Lung microvascular endothelial cell (primary cell): Measurements from ENCODE around the gene UGP2. TPM values are rescaled to one million over a fixed set of nuclear protein-coding genes. Genes with fewer than 3 reads are reported as not detected.
"Not testable (repeated sequence)": the region's sequence is repeated elsewhere in the genome, so short reads cannot be mapped to it uniquely, and the experiment has no call there.

Experiments used
- DNase-seq, 2 donors: peaks; one replicate each; pipeline versions ENCODE4 v3.0.0 to v3.0.0-alpha.2; 2010; ENCODE audit warnings: low read depth in 2 of 2
- total RNA-seq: library from RNA; depleted of rRNA; stranded (reverse); fragments of >200 nt; gene quantifications from 2 replicates; pipeline ENCODE4 v1.2.1, GENCODE V29; 2014

The UGP2 gene
- 47.1 and 182 TPM in 2 replicates for total RNA-seq

DNA sequence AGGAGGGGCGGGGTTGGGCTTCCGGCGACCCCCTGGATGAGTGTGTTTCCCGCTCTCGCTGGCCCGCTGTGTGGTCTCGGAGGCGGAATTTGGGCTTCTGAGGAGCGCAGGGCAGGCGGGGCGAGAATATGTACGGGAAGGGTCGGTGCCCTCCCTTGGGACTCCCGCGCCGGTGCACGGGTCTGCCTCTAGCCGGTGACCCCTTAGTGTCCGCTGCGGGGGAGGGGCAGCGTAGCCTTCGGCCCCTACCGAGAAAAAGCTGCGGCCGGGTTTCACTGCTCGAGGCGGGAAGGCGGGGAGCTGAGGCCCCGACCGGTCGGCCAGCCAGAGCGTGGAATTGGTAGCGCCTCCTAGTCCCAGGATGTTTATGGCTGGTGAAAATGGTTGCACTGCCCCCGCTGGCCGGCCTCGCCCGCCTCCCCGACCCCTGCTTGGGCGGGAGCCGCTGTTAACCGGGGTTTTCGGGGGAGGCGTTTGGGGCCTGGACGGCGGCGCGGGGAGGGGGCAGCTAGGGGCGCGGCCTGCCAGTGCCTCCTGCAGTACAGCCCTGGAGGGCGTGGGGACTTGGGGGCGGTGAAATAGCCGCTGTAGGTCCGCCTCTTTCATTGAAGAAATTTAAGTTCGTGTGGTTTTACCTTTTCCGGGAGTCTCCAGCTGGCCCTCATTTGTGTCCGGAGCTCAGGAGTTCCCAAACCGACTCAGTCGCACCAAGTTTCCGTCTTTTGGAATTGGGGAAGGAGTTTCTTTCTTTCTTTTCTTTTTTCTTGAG is at the start of gene UGP2:
Gene UGP2, plus strand, starts transcription at position 643 of the 769 bp plus-strand sequence. CDS start 290 bp downstream, outside the sequence.
- DNase-seq = peak; percentile 94 to 95

DNA sequence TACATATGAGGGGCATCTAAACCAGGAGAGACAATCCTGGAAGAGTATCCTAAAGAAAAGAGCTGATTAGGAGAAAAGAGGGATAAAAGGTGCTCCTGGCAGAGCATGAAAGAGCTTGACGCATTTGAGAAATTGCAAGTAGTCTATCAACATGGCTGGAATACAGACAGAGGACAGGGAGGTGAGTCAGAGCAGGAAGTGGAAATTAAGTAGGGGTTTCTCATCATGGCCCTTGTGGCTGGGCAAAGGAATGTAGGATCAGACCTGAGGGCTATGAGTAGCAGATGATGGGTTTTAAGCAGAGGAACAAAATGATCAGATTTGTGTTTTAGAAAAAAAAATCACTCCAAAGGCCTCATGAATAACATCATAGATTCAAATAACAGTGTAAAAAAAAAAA is 49.2 kb upstream of the UGP2 start:
- DNase-seq = peak in 1 of 2 donors; percentile 86

DNA sequence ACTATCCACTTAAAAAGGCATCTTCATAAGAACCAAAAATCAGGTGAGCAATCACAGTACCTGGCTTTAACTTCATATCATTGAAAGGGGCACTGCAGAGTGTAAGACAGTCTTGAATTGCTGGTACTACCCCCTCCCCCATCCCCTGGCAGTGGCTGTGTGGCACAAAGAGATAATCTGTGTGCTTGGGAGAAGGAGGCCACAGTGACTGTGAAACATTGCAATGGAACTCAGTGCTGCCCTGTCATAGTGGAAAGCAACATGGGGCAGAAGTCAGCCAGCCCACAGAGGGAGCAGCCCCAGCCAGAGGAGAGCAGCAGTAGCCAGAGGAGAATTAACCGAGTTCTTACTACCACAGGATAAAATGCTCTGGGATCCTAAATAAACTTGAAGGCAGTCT is 45.3 kb upstream of the UGP2 start:
- no peak for DNase-seq

DNA sequence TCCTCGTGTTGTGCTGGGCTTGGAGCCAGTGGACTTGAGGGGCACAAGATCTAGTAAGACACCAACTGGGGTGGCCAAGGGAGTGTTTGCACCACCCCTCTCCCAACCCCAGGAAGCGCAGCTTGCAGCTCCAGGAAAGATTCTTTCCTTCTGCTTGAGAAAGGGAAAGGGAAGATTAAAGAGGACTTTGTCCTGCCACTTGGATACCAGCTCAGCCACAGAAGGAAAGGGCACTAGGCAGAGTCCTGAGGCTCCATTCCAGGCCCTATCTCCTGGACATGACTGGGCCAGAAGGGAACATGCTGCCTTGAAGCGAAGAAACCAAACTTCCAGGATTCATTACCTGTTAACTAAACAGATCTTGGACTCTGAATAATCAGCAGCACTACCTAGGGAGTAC is 44.9 kb upstream of the UGP2 start:
- no peak for DNase-seq

DNA sequence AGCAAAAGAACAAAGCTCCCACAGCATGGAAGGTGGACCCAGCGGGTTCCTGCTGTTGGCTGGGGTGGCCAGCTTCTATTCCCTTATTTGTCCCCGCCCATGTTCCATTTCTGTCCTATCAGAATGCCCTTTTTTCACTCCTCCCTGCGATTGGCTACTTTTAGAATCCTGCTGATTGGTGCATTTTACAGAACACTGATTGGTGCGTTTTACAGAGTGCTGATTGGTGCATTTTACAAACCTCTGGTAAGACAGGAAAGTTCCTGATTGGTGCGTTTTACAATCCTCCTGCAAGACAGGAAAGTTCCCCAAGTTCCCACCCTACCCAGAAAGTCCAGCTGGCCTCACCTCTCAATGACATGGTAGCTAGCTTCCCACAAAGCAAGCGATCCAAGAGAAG is 40.2 kb upstream of the UGP2 start:
- no peak for DNase-seq

DNA sequence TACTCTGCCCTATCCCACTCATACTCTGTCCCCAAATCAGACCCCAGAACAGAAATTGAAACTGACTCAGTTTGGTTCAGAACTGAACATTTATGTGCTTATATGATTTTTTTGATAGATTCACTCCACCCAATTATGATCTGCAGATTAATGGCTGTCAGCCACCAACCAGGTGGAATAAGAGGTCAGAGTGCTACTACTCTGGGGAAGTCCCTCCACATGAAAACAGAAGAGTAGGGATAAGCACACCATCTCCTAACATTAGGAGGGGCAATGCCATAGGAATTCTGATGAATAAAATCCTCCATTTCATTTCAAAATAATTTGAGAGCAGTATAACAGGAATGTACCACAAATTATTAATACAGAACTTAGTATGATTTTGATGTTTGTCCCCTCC is 36.3 kb upstream of the UGP2 start:
- no peak for DNase-seq

DNA sequence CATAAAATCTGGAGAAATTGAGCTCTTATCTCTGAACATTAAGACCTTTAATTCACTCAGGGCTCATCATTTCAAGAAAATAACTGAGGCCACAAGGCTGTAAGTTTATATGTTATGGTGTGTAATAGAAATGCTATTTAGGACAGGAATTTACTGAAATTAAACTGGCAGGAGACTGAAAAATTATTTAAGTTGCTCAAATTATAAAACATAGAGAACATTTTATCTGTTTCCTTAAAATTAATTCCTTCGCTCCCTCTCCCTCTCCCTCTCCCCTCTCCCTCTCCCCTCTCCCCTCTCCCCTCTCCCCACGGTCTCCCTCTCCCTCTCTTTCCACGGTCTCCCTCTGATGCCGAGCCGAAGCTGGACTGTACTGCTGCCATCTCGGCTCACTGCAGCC is 33.7 kb upstream of the UGP2 start:
- not testable (repeated sequence) for DNase-seq

DNA sequence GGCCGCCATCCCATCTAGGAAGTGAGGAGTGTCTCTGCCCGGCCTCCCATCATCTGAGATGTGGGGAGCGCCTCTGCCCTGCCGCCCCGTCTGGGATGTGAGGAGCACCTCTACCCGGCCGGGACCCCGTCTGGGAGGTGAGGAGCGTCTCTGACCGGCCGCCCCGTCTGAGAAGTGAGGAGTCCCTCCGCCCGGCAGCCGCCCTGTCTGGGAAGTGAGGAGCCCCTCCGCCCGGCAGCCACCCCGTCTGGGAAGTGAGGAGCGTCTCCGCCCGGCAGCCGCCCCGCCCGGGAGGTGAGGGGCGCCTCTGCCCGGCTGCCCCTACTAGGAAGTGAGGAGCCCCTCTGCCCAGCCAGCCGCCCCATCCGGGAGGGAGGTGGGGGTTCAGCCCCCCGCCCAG is 32.8 kb upstream of the UGP2 start:
- DNase-seq = not testable (repeated sequence)

DNA sequence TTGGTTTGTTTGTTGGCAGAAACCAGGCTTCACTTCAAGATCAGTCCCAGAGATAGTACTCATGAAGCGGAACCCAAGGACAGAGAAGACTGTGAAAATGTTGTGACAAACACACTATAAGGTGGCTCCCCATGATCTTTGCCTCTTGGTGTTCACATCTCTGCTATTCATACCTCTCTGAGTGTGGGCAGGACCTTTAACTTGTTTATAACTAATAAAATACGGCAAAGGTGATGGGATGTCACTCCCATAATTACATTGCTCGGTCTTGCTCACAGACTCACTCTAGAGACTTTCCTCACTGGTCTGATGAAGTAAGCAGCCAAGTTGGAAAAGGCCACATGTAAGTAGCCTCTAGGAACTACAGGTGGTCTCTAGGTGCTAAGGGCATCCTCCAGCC is 30.6 kb upstream of the UGP2 start:
- no peak for DNase-seq

DNA sequence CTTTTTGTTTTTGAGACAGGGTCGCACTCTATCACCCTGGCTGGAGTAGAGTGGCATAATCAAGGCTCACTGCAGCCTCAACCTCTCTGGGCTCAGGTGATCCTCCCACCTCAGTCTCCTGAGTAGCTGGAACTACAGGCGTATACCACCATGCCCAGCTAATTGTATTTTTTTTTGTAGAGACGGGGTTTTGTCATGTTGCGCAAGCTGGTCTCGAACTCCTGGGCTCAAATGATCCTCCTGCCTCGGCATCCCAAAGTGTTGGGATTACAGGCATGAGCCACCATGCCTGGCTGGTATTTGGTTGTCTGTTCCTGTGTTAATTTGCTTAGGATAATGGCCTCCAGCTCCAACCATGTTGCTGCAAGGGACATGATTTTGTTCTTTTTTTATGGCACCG is 29.8 kb upstream of the UGP2 start:
- DNase-seq = not testable (repeated sequence)

DNA sequence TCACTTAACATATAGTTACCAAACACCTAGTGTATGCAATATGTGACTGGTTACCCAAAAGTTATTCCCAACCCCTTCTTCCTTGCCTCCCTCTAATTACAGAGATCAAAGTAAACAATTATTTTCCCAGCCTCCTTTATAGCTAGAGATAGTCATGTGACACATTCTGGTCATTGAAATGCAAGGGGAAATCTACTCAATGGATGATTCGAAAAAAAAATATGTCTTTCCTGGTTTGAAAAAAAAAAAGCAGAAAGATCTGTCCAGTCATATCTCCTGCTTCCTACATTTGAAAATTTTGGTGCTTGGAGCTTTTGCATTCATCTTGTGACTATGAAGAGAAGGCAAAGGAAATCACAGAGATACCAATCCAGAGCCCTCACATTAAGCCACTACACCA is 27.6 kb upstream of the UGP2 start:
- DNase-seq = peak; percentile 1 to 3

DNA sequence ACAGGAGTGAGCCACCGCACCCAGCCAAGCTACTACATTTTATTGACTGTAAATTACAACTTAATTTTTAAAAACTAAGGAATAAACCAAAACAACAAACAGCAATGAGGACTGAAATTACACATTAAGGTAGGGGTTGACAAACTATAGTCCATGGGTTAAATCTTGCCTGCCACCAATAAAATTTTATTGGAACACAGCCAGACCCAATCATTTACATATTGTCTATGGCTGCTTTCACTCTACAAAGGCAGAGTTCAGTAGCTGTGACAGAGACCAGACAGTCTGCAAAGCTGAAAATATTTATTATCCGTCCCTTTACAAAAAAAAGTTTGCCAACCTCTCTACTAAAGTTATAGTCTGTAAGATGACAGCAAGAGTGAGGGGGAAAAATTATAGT is 24.3 kb upstream of the UGP2 start:
- DNase-seq = no peak

DNA sequence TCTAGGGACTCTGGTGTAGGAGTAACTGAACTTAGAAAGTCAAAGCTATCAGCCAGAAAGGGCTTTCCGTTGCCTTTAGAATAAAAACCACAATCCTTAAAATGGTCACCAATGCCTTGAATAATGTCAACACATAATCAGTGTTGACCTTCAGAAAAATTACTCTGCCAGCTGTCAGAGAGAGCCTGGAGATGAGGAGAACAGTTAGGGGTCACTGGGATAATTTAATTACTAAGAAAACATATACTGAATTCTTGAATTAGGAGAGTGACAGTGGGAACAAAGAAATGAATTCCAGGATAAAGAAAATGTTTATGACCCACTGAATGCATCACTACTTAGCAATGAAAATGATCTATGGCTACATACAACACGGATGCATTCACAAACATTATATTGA is 23.4 kb upstream of the UGP2 start:
- DNase-seq = no peak

DNA sequence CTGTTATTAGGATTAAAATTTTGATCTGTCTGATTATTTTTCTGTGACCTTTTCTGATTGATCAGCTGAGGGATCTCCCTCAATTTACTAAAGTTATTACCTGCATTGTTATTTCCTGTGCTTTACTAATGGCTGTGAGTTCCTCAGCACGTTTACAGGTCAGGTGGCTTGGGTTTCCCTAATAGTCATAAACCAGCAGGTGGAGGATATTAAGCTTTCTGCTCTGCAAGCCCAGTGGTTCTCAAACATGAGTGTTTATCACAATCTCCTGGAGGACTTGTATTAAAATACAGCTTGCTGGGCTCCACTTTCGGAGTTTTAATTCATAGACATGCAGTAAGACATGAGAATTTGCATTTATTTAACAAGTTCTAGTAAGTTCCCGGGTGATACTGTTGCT is 22.4 kb upstream of the UGP2 start:
- DNase-seq = no peak

DNA sequence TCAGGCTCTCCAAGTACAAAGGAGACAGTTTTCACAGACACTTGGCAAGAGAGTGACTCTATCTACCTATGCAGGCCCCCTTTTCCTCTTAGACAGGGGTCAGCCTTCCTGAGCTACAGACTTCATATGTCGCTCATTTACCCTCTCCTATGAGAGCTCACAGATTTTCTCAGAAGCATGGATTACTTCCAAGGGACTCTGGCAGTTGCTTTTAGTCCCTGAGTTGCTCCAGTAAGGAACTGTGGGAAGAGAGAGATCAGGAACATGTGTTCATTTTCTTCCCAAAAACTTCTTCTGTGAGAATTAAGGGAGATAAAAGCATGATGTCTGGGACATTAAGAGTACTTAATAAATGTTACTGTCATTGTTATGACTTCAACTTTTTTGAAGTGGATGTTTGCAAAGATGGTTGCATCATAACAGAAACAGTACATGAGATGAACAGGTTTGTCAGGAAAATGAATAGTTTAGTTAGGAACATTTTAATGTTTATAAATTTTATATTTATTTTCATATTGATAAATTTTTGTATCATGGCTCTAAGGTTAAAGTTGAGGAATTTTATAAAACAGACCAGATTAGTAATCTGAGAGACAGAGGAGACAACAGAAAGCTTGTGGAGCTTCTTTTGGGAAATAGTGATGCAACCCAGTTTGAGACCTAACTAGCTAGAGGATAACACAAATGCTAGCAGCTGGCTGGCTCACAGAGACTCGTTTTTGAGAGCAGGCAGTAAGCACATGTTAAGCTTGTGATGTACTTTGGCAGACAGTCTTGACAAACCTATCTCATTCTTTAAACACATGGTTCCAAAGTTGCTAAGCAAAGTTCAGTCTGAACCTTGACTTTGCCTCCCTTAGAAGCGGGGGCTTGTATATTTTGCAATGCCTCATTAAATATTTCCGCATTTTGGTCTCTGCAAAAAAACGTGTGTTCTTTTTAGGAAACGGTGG is 21.7 kb upstream of the UGP2 start:
- no peak for DNase-seq

DNA sequence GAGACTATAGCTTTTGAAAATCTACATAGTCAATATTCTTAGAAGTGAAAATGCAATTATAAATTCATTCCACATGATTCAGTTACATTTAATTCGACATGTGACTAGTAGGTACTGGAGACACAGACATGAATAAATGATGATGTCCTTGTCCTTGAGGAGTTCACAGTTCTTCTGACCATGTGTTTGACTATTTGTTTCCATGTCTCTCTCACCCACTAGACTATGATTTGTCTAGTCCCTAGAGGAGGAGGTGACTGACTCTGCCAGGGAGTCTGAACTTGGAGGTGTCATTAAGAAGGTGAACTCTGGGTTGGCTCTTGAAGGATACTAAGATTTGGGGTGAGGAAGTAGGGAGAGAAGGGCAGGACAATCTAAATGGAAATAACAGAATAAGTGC is 20.7 kb upstream of the UGP2 start:
- DNase-seq = no peak

DNA sequence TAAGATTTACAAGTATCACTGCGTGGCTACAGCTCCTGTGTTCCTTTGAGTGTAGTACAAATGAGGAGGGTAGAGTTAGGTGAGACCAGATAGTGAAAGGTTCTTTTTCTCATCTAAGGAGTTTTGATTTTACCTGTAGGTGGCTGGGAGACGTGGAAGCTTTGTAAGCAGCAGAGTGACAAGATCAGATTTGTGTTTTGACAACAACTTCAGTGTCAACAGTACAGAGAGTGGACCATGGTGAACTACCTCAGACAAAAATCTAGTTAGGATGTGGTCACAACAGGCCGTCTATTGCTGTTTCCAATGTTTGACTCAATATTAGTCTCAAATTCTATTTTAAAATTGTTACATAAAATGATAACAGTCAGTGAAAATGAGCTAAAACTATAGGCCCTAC is 20.3 kb upstream of the UGP2 start:
- no peak for DNase-seq

DNA sequence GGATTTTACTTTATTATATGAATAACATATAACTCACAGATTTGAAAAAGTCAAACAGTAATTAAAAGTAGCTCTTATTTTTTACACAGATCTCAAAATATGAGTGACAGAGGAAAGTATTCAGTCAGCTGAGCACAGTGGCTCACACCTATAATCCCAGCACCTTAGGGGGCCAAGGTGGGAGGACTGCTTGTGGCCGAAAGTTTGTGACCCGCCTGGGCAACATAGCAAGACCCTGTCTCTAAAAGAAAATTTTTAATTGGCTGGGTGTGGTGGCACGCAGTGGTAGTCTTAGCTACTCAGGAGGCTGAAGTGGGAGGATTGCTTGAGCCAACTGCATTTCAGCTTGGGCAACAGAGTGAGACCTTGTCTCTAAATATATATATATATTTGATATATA is 19.2 kb upstream of the UGP2 start:
- no peak for DNase-seq

DNA sequence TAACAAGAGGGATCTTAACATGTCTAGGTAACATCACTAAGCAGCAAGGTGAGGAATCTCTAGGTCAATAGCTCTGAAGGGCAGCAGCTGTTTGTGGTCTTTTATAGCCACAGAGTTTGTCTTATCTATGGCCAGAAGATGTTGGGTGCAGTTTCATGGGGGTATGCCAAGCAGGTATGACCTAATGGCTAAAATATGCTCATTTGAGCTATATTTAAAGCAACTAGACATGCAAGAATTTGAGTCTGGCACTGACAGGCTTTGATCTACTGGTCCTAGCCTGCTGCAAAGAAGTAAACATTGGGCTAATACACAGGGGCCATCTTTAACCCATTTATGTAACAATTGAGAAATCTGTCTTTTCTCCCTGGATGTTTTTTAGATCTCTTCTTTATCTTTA is 13.9 kb upstream of the UGP2 start:
- peak in 1 of 2 donors; percentile 58 for DNase-seq

DNA sequence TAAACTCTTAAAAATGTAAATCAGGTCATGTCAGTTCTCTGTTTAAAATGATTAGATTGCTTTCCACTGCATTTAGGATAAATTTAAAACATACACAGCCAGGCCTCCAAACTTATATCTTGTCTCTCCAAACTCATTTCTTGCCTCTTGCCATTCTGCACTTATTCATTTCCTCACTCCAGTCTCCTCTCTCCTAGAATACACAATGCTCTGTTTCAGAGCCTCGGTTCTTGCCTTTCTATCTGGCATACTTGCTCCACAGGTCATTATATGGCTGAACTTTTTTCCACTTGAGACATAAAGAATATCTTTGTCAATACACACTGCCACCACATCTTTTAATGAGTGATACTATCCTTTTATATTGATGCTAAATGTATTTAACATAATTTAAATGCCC is 10.5 kb upstream of the UGP2 start:
- no peak for DNase-seq

DNA sequence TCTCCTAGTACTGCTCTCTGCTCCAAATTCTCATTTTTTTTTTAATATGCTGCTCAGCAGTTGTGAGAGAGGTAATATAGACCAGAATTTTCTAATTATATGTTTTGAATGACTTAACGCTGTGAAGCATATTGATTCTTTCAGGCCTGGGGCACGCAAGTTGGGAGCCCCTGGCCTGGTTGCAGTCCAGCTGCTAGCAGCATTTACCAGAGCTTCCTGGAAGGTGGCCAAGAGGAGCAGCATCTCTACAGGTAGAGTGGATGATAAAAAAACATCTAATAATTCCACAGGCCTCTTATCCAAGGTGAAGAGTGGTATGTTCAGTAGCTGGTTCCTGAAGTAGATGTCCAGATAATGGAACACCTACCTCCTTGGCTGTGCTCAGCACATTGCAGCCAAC is 7.3 kb upstream of the UGP2 start:
- no peak for DNase-seq

DNA sequence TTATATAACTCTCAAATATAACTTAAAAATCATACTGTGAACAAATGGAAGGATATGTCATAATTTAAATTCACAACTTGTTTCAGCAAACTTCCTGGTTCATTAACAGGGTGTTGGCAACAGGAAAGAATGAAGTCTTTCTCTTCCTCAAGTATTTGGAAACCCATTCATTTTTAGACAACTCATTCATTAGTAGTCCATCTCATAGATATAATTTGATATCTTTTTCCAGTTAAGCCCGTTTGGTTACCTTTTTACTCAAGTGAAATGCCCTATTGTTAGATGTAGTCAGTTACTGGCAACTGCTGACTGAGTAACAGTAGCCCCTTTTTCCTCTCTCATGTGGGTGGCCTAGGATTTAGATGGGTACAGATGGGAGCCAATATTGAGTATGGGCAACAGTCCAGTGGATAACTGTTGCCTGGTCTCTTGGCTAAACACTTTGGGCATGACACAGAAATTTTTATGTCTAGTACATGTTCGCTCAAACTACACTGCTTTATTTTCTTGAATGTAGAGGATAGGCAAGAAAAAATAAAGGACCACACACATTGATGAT is 4.6 kb upstream of the UGP2 start:
- DNase-seq = no peak
